HG03460 (cell line): Measurements from ENCODE around the gene SEMA5A.

Experiments
- ATAC-seq: cut with Tn5 transposase; IDR thresholded peaks from one replicate; pipeline ENCODE4 v1.9.1; 2021; ENCODE audit not compliant: unreplicated experiment

SEMA5A gene

DNA sequence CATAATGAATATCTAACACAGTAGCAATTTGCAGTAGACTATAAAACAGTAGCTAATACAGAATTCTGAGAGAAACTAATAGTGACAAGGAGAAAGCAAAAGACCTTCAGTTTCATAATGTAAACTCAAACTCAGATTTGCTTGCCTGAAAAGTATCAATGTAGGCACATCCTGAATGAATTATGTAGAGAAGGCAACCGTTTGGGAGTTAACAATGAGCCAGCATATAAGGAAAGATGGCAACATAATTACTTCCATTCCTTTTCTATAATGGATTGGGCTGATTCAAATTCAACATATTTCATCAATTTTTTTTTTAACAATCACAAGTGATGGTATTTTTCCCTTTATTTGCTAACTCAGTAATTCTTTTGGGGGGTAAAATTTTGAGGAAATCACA is 261.6 kb downstream of the SEMA5A start:
- no peak for ATAC-seq

DNA sequence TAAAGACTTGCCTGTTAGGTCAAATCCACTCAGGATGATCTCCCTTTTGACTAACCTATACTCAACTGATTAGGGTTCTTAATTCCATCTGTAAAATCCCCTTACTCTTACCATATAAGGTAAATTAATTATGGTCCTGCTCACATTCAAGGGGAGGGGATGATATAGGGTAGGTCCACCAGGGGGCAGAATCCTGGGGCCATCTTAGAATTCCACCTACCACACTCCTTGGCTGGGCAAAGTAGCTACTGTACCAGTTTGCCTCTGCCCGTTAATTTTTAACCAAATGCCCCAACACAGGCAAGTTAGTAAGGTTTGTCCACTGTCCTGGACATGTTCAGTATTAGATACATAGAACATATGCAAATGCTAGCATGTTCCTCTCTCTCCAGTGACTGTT is 262.4 kb downstream of the SEMA5A start:
- no peak for ATAC-seq

DNA sequence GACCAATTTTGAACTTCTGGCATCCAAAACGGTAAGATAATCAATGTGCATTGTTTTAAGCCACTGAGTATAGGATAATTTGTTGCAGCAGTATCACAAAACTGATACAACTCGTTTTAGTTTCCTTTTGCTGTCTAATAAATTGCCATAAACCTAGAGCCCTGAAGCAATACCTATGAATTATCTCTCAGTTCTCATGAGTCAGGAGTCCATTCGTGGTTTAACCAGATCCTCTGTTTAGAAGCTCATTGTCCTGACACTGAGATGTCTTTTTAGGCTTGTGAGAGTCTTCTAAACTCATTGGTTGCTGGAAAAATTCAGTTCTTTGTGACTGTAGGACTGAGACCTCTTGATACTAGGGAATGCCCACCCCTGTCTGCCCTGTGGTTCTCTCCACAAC is 262.9 kb downstream of the SEMA5A start:
- no peak for ATAC-seq

DNA sequence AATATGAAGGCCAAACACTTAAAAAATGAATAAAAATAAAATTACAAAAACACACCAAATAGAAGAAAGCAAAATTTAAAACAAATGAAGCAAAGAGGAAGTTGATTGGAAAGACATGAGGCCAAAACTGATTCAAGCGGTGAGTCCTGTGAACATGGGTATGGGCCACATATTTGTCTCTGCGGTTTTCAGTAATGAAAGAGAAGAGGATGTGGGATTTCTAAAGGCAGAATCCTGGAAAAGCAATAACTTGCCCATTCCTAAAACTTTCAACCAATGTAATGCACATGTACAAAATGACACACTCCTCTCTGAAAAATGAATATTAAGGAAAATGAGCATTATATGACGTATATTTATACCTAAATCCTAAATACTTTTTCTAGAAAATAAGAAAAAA is 263.7 kb downstream of the SEMA5A start:
- ATAC-seq, result no peak

DNA sequence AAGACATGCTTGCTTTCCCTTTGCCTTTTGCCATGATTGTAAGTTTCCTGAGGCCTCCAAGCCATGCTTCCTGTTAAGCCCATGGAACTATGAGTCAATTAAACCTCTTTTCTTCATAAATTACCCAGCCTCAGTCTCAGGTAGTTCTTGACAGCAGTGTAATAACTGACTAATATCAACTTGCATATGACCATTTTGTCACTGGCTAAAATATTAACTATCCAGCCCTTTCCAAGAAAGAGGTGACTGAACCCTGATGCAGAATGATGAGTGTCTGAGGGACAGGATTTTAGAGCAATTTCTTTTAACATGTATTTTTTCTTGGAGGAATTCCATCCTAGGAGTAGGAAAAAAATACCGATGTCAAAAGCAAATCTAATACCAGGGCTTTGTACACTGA is 266.1 kb downstream of the SEMA5A start:
- ATAC-seq, result no peak

DNA sequence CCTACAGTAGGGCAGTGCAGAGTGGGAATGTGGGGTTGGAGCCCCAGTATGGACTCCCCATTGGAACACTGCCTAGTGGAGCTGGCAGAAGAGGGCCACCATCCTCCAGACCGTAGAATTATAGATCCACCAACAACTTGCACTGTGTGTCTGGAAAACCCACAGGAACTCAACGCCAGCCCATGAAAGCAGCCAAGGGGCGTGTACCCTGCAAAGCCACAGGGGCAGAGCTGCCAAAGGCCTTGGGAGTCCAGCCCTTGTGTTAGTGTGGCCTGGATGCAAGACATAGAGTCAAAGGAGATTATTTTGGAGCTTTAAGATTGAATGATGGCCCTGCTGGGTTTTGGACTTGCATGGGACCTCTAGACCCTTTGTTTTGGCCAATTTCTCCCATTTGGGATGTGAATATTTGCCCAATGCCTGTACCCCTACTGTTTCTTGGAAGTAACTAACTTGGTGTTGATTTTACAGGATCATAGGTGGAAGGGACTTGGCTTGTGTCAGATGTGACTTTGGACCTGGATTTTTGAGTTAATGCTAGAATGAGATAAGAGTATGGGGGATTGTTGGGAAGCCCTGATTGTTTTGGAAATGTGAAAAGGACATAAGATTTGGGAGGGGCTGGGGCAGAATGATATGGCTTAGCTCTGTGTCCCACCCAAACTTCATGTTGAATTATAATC is 266.8 kb downstream of the SEMA5A start:
- no peak for ATAC-seq

DNA sequence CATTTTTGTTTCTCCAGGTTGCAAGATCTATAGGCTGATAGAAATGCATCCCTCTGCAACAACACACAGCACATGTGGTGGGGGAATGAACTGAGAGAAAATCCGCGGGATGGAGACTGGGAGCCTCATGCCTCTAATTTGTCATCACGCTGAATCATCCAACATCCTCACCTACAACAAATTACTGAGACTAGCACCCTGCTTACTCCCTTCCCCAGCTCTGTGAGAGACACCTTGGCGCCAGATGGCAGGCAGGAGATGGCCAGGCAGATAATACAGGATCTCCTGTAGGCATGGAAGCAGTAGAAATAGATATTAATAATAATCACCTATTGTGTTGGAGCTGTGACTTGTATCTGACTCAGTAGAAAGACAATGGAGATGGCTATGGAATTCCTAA is 276.9 kb downstream of the SEMA5A start:
- ATAC-seq, result no peak

DNA sequence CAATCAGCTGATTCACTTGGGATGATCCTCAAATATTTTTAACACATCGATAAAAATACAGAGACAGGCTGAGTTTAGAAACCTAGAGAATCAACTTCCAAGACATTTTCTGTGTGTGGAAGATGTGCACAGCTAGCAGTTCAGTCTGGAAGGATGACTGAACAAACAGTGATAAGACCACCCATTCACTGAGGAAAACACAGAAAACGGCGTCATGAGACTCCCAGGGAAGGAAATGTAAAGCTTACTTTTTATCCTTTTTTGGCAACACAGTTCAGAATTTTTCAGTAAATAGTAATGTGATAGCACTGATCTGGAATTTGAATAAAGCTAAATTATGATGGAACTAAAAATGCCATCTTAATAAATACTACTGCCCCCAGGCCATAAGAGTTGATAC is 277.6 kb downstream of the SEMA5A start:
- no peak for ATAC-seq

DNA sequence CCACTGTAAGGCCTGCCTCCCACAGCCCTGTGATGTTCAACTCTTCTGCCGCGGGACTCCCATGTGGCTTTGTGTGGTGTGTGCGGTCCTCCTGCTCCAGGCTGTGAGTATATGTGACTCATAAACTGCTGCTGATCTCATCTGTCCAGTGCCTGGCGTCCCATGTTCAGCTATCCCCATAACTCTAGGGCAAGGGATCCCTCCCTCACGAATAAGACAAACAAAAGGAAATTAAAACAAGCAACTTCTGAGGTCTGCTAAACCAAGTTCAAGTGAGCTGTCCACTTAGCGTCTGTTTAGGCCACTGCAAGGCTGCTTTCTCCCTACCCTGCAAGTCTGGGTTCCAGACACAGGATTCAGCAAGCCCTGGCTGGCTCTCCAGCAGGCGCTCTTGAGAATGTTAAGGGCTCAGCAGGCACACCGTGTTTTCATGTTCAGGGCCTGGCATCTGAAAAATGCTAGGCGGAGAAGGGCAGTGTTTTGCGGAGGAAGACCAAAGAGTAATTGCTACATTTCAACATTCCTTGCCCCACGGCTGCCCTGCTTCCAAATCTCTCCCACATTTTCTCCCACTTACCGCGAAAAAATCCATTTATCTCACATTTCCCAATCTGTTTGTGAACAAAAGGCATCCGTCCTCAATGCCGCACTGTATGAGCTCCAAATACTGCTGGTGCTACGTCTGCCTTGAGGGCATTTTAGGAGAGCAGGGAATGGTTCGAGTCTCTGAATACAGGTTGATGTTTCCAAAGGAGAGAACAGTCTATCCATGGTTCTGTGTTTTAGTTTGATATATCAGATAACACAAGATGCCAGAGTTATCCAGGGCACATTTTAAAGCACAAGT is 280.2 kb downstream of the SEMA5A start:
- no peak for ATAC-seq

DNA sequence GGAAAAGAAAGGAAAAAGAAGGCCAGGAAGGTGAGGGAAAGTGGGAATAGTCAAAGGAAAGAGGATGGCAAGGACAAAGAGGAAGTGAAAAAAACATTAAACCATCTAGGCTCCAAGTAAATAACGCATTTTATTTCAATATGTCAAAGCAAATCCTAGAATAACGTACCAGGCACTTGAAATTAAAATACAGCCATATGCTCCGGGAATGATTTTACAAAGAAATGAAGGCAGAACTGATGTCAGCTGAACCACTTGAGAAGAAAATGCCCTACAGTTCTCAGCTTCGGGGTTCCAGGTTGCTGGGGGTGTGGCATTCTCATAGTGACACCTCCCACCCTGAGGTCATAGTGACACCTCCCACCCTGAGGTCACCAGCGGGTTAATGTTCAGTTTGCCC is 281.6 kb downstream of the SEMA5A start:
- ATAC-seq, result no peak

DNA sequence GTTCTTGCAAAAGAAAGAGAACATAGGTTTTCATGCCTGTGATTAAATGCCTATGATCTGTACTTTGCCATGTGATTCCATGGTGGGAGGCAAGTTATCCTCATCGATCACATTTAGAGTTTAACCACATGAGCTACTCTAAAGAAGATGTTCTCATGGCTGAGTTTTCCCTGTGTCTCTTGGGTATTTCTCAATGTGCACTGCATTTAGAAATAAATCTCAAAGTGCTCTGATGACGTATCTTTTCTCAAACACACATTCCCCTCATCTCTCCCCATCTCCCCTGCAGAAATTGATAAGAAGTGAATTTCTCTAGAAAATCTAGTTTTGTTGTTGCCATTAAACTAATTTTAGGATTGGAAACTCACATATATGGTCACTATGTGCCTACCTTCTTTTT is 282.2 kb downstream of the SEMA5A start:
- ATAC-seq, result no peak

DNA sequence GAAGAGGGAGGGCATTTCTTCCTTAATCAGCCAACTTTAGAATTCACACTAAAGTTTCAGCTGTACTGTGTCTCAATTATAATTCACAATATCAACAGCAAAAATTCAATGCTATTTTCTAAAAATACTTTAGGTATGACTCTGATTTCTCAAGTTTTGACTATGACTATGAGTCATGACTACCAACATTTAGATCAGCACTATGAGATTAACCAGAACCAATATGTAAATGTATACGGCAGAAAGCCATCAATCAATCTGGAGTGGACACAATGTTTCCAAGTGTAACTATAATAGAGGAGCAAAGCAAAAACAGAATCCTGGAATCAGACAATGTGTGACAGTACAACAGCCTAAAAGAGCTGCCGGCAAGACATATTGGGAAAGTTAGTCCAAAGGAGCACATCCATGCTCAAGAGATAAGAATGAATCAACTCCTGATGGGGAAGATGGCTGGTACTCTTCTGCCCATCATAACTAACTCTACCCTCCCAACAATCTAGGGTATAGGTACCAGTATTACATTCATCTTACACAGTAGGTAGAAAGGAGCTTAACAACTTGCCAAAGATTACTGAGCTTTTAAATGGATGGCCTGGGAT is 294.4 kb downstream of the SEMA5A start:
- ATAC-seq, result no peak

DNA sequence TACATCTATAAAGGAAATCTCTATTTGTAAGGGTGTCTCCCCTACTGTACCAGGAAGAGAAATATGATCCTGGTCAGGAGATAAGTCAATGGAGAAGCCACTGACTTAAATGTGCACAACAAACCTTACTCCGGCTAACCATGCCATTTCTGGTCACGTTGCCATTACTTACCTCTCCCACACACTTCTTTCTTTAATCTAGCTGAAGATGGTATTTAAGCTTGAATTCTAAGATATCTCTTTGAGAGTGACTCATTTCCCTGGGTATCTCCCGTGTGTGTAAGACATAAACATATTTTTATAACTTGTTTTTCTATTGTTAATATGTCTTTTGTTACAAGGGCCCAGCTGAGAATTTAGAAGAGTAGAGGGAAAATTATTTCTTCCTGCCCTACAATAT is 296.6 kb downstream of the SEMA5A start:
- no peak for ATAC-seq

DNA sequence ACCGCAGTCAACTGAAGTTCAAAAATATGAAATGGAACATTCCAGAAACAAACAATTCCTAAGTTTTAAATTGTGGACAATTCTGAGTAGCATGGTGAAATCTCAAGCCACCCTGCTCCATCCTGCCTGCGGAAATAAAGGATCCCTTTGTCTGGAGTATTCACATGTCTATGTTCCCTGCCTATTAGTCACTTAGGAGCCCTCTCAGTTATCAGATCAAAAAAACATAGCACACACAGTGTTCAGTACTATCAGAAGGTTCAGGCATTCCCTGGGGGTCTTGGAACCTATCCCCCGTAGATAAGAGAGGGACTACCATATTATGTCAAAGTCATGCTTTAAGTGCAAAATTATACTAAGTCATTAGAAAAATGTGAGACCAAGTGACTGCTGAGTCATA is 300.8 kb downstream of the SEMA5A start:
- ATAC-seq, result no peak

DNA sequence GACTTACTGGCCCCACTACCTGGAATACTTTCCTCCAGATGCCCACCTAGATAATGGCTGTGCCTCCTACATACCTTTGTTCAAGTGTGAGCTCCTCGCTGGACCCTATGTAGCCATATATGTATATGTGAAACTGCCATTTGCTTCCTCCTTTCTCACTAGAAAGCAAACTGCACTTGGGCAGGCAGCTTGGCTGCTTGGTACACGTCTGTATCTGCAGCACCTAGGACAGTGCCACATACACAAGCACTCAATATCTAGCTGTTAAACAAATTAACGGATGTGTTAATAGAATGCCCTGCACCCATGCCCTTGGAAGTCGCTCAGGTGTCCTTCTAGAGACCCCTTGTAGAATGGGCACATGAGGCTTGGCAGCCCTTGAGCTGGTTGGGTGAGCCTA is 301.5 kb downstream of the SEMA5A start:
- ATAC-seq, result no peak

DNA sequence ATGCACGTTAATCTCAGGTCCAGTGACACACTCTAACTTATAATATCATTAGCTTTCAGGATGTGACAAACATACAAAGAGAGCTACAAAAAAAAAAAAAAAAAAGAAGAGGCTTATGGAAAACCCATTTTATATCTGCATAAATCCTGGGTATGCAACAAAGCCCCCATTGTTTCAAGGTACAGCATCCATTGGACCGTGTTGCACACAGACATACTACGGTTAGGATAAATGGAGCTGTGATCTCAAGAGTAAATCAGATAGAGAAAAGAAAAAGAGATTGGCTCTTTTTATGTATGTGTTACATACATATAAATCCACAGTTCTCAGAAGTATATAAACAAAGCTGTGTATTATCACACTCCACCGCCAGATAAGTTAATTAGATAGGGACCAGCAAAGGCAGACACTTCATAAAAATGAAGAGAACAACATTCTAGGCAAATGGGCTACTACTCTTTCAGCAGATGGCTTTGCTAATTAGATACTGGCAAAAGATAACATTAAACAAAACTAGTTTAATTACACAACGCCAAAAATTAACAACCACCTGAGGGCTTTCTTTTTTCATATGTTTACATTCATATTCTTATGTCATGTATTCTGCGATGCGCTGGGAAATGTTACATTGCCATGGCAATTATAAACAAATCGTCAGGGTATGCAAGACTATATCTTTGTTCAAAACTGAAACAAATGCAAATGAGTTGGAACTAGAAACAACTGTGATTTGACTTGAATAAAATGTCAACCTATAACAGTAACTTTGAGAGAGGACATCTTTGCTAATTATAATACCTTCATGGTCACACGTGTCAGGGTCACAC is 304.2 kb downstream of the SEMA5A start:
- ATAC-seq, result no peak

DNA sequence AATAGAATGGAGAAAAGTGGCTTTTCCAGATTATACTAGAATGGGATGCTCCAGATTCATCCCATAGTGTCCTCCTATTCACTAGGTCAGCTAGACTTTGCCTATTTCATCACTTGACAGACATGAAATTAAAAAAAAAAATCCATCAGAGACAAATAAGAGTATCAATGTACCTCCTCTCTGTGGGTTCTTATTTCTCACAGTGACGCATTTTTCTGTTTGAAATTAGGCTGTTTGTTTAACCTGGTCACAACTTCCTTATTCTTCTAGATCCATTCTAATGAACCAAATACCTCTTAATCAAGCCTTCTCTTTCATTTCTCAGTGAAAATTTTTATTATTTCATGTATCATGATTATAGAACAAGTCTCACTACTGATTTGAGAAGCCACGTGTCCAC is 305.4 kb downstream of the SEMA5A start:
- no peak for ATAC-seq

DNA sequence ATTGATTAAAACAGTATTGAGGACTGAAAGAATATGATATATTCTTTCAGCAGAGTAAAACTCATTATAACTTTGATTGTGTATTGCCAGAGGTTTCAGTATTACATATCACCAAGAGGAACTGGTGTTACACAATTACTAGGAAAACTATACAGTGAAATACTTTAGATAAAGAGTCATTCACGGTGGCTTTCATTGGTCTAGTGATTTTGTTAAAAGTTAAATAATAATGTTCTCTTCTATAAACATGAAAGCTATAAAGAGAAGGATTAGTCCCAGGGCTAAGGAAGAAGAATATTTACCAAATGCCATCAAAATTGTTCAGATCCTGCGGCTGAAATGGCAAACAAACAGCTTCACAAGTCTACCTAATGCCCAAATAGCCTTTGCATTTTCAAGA is 306.2 kb downstream of the SEMA5A start:
- no peak for ATAC-seq

DNA sequence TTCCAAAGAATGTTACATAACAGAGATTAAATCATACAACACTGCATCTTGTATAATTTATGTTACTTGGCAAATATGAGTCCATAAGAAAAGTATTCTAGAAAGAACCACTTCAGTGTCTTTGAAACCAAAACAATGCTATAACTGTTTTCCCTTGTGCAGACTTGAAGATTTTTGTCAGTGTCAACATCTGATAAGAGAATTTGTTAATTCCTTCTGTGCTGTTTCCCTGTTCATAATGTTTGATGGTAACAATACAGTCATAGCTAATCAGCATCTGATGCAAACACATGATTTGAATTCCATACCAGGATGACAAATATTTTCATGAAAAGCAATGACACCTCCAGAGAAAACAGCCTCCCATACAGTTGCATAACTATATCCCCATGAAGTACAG is 306.8 kb downstream of the SEMA5A start:
- ATAC-seq, result no peak

DNA sequence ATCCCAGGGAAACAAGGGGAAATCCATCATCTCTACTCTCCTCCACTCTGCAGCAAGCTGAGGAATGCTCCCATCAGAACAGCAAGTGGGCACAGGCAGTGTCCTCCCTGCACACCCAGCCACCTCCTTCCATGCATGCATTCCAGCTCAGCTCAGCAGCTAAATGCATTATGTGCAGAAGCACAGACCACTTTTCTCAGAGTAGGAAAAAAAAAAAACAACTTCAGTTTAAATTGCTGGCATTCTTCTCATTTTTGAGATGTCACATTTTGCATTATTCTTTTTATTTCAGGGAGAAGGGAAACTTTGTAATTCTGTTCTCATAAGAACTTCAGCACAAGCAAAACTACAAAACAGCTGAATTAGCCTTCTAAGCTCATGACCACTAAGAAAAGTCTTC is 312.2 kb downstream of the SEMA5A start:
- no peak for ATAC-seq

DNA sequence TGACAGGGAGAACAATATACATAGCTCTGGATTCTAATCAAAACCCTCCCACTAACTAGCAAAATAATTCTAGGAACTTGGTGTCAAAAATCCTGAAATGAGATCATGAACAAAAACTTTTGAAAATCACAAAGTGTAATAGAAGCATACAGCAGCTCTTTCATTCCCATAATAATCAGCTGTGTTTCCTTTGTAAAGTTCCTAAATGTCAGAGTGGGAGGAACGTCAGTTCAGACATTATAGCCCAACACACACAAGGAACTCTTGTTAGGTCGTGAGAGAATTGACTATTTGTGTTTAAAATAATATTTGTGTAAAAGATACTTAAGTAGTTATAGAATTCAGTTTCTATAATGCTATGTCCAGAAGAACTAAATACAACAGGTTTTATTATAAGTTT is 312.8 kb downstream of the SEMA5A start:
- no peak for ATAC-seq
